Effector memory CD4-positive, alpha-beta T cell (primary cell): ENCODE results near the gene IFITM2.
"Not testable (repeated sequence)": the region's sequence is repeated elsewhere in the genome, so short reads cannot be mapped to it uniquely, and the experiment has no call there.

Experiments used
- DNase-seq, 3 donors: peaks; one replicate each; pipeline ENCODE4 v3.0.0-alpha.2; 2020
- H3K27ac ChIP-seq: 2 replicates; pipeline ENCODE4 v1.7.0; 2013; ENCODE audit warnings: mild to moderate bottlenecking, low read length, moderate library complexity; ENCODE audit not compliant: insufficient read depth, poor library complexity, severe bottlenecking
- H3K27me3 ChIP-seq: replicated peaks from 2 replicates; pipeline ENCODE4 v1.7.0; 2013; ENCODE audit warnings: mild to moderate bottlenecking, low read length; ENCODE audit not compliant: insufficient read depth, control insufficient read depth, poor library complexity, severe bottlenecking
- H3K36me3 ChIP-seq: 2 replicates; pipeline ENCODE4 v1.7.0; 2013; ENCODE audit warnings: mild to moderate bottlenecking, low read length, moderate library complexity; ENCODE audit not compliant: control insufficient read depth, insufficient read depth
- H3K4me1 ChIP-seq: 2 replicates; pipeline ENCODE4 v1.7.0; 2013; ENCODE audit warnings: low read length, mild to moderate bottlenecking; ENCODE audit not compliant: control insufficient read depth, insufficient read depth, poor library complexity, severe bottlenecking
- H3K4me3 ChIP-seq: 2 replicates; pipeline ENCODE4 v1.7.0; 2013; ENCODE audit warnings: low read length, low read depth, mild to moderate bottlenecking; ENCODE audit not compliant: insufficient read depth, poor library complexity, severe bottlenecking
- H3K9me3 ChIP-seq: 2 replicates; pipeline ENCODE4 v1.7.0; 2013; ENCODE audit warnings: mild to moderate bottlenecking, low read length, moderate library complexity; ENCODE audit not compliant: control insufficient read depth

IFITM2 gene

GRCh38 chr11:335779-336658, 28.4 kb downstream of the IFITM2 start:
- peaks cover 4% of the 10 kb centered on the region for H3K4me1 ChIP-seq
- no peak for DNase-seq
- H3K27ac ChIP-seq, result no peak overlapping the region
- no peaks in the 10 kb centered on the region for H3K27me3 ChIP-seq
- no peaks in the 10 kb centered on the region for H3K9me3 ChIP-seq
- H3K4me3 ChIP-seq, result no peak overlapping the region
- no peaks in the 10 kb centered on the region for H3K36me3 ChIP-seq

GRCh38 chr11:336659-337198, 29.1 kb downstream of the IFITM2 start:
- Histone ChIP-seq H3K9me3 (no peaks in the 10 kb centered on the region), H3K27me3 (no peaks in the 10 kb centered on the region), H3K4me3 (no peak overlapping the region), H3K36me3 (no peaks in the 10 kb centered on the region), H3K4me1 (no peaks in the 10 kb centered on the region), H3K27ac (no peak overlapping the region)
- DNase-seq, result no peak

- no peak for DNase-seq
- Histone ChIP-seq H3K27ac (no peak overlapping the region), H3K27me3 (no peaks in the 10 kb centered on the region), H3K4me3 (no peak overlapping the region), H3K36me3 (no peaks in the 10 kb centered on the region), H3K4me1 (no peaks in the 10 kb centered on the region), H3K9me3 (no peaks in the 10 kb centered on the region)
Measured at GRCh38 chr11:337711-338110, 30.1 kb downstream of the IFITM2 start.

- no peak for DNase-seq
- Histone ChIP-seq H3K4me1 (no peaks in the 10 kb centered on the region), H3K27me3 (no peaks in the 10 kb centered on the region), H3K9me3 (no peaks in the 10 kb centered on the region), H3K27ac (no peak overlapping the region), H3K4me3 (no peak overlapping the region), H3K36me3 (no peaks in the 10 kb centered on the region)
Measured at GRCh38 chr11:339963-340362, 32.3 kb downstream of the IFITM2 start.

- no peaks in the 10 kb centered on the region for H3K36me3 ChIP-seq
- no peak for DNase-seq
- no peak overlapping the region for H3K27ac ChIP-seq
- H3K4me1 ChIP-seq, result no peaks in the 10 kb centered on the region
- no peaks in the 10 kb centered on the region for H3K27me3 ChIP-seq
- H3K9me3 ChIP-seq, result no peaks in the 10 kb centered on the region
- H3K4me3 ChIP-seq, result no peak overlapping the region
Measured at GRCh38 chr11:340539-341512, 33.2 kb downstream of the IFITM2 start.

- no peak for DNase-seq
- Histone ChIP-seq H3K4me1 (no peaks in the 10 kb centered on the region), H3K36me3 (no peaks in the 10 kb centered on the region), H3K9me3 (no peaks in the 10 kb centered on the region), H3K4me3 (no peak overlapping the region), H3K27ac (no peak overlapping the region), H3K27me3 (no peaks in the 10 kb centered on the region)
Measured at GRCh38 chr11:342328-342727, 34.7 kb downstream of the IFITM2 start.

GRCh38 chr11:344836-345578, 37.4 kb downstream of the IFITM2 start:
- no peaks in the 10 kb centered on the region for H3K9me3 ChIP-seq
- H3K4me1 ChIP-seq, result no peaks in the 10 kb centered on the region
- H3K4me3 ChIP-seq, result no peak overlapping the region
- H3K27ac ChIP-seq, result no peak overlapping the region
- no peaks in the 10 kb centered on the region for H3K27me3 ChIP-seq
- DNase-seq, result no peak
- H3K36me3 ChIP-seq, result no peaks in the 10 kb centered on the region

- Histone ChIP-seq H3K4me3 (no peak overlapping the region), H3K9me3 (no peaks in the 10 kb centered on the region), H3K4me1 (no peaks in the 10 kb centered on the region), H3K36me3 (no peaks in the 10 kb centered on the region), H3K27ac (no peak overlapping the region), H3K27me3 (no peaks in the 10 kb centered on the region)
- no peak for DNase-seq
Measured at GRCh38 chr11:346529-346928, 38.9 kb downstream of the IFITM2 start.

- not testable (repeated sequence) for DNase-seq, H3K36me3 ChIP-seq, H3K27me3 ChIP-seq, H3K4me3 ChIP-seq, H3K9me3 ChIP-seq, H3K4me1 ChIP-seq, H3K27ac ChIP-seq
Measured at GRCh38 chr11:349270-349954, 41.8 kb downstream of the IFITM2 start.
